Panc1 (cell line): ENCODE data around the gene ADCY3.

Experiments
- POLR2AphosphoS5 ChIP-seq: IDR thresholded peaks from 2 replicates; pipeline ENCODE4 v1.6.1; 2012; ENCODE audit warnings: mild to moderate bottlenecking, low read depth, low read length, moderate library complexity
- REST ChIP-seq, 2 experiments: IDR thresholded peaks; 2 replicates each; pipeline ENCODE4 v1.6.1; 2011 to 2012; ENCODE audit warnings: low read depth in 2 of 2, control low read depth in 1 of 2, low read length in 1 of 2, mild to moderate bottlenecking in 1 of 2, moderate library complexity in 1 of 2; ENCODE audit not compliant: insufficient read depth in 1 of 2
- SIN3A ChIP-seq: IDR thresholded peaks from 2 replicates; pipeline ENCODE4 v1.6.1; 2012; ENCODE audit warnings: low read depth, mild to moderate bottlenecking, low read length, moderate library complexity, borderline replicate concordance; ENCODE audit not compliant: insufficient read depth
- TCF7L2 ChIP-seq: IDR thresholded peaks from 2 replicates; pipeline ENCODE4 v1.6.1; 2011; ENCODE audit warnings: mild to moderate bottlenecking, low read depth, low read length, inconsistent platforms
- TF ChIP-seq, protein P1 (sequence below): fragments of 450-650 bp; IDR thresholded peaks from 2 replicates; pipeline ENCODE4 v1.5.1; 2017; ENCODE audit warnings: mild to moderate bottlenecking

GRCh38 chr2:24797644-24798043, 122.4 kb downstream of the ADCY3 start:
- TF ChIP-seq, protein P1, sequence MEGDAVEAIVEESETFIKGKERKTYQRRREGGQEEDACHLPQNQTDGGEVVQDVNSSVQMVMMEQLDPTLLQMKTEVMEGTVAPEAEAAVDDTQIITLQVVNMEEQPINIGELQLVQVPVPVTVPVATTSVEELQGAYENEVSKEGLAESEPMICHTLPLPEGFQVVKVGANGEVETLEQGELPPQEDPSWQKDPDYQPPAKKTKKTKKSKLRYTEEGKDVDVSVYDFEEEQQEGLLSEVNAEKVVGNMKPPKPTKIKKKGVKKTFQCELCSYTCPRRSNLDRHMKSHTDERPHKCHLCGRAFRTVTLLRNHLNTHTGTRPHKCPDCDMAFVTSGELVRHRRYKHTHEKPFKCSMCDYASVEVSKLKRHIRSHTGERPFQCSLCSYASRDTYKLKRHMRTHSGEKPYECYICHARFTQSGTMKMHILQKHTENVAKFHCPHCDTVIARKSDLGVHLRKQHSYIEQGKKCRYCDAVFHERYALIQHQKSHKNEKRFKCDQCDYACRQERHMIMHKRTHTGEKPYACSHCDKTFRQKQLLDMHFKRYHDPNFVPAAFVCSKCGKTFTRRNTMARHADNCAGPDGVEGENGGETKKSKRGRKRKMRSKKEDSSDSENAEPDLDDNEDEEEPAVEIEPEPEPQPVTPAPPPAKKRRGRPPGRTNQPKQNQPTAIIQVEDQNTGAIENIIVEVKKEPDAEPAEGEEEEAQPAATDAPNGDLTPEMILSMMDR: no peak
- TF ChIP-seq POLR2AphosphoS5 (no peak), REST (IDR thresholded peaks at IDR 0.05; ENCODE audit: insufficient read depth in 1 of 2, low read depth in 2 of 2, low read length in 1 of 2) (no peak), TCF7L2 (no peak), SIN3A (no peak)
